Chondrocyte (in vitro differentiated cells): ENCODE measurements around the gene SPOCK3. TPM values are rescaled to one million over a fixed set of nuclear protein-coding genes. Genes with fewer than 3 reads are reported as not detected.
"Not testable (repeated sequence)": the region's sequence is repeated elsewhere in the genome, so short reads cannot be mapped to it uniquely, and the experiment has no call there.

Experiments used
- DNase-seq: peaks from one replicate; pipeline ENCODE4 v3.0.0; 2021; ENCODE audit warnings: mixed read lengths, low spot score
- H3K27ac Mint-ChIP-seq: one replicate; pipeline ENCODE4 v1.8.0; 2021; ENCODE audit warnings: mild to moderate bottlenecking, moderate library complexity, mixed read lengths; ENCODE audit not compliant: unreplicated experiment
- H3K27me3 Mint-ChIP-seq: 2 replicates; pipeline ENCODE4 v1.8.0; 2021; ENCODE audit warnings: low read depth, mixed read lengths
- H3K36me3 Mint-ChIP-seq: 2 replicates; pipeline ENCODE4 v1.8.0; 2021; ENCODE audit warnings: low read depth, mixed read lengths
- H3K4me1 Mint-ChIP-seq: 2 replicates; pipeline ENCODE4 v1.8.0; 2021; ENCODE audit warnings: low read depth, mild to moderate bottlenecking, mixed read lengths
- H3K4me3 Mint-ChIP-seq: one replicate; pipeline ENCODE4 v1.8.0; 2021; ENCODE audit warnings: mild to moderate bottlenecking, moderate library complexity, mixed read lengths; ENCODE audit not compliant: unreplicated experiment
- H3K9me3 Mint-ChIP-seq: 2 replicates; pipeline ENCODE4 v1.8.0; 2021; ENCODE audit warnings: low read depth, mixed read lengths
- total RNA-seq: library from RNA; stranded (reverse); gene quantifications from 3 replicates; pipeline ENCODE4 v1.2.1, GENCODE V29; 2021
- TF ChIP-seq, protein P1 (sequence below): fragments of 200-600 bp; sonication (generic); IDR thresholded peaks from 2 replicates; pipeline ENCODE4 v1.5.0; 2021; ENCODE audit warnings: antibody characterized with exemption, mild to moderate bottlenecking, moderate library complexity

The SPOCK3 gene
- total RNA-seq, 1 donor from 2014 or later, result not detected

DNA sequence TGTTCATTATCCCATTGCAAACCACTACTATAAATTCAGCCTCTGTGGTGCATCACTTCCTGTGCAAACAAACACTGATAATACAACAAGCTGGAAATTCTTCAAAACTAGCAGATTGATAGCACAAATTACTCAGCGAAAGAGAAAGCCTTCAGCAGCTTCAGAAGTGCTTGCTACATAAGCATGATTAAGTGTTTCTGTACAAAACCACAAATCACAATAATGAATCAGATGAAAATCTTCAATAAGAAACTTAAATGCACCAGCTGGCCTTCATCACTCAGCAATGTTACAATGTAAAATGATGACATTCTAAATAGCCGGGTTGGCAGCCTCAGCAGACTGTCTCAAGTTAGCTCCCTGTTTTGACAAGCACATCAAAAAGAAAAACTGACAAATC, 262.2 kb downstream of the SPOCK3 start:
- TF ChIP-seq, protein P1, sequence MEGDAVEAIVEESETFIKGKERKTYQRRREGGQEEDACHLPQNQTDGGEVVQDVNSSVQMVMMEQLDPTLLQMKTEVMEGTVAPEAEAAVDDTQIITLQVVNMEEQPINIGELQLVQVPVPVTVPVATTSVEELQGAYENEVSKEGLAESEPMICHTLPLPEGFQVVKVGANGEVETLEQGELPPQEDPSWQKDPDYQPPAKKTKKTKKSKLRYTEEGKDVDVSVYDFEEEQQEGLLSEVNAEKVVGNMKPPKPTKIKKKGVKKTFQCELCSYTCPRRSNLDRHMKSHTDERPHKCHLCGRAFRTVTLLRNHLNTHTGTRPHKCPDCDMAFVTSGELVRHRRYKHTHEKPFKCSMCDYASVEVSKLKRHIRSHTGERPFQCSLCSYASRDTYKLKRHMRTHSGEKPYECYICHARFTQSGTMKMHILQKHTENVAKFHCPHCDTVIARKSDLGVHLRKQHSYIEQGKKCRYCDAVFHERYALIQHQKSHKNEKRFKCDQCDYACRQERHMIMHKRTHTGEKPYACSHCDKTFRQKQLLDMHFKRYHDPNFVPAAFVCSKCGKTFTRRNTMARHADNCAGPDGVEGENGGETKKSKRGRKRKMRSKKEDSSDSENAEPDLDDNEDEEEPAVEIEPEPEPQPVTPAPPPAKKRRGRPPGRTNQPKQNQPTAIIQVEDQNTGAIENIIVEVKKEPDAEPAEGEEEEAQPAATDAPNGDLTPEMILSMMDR, result no peak
- H3K9me3 Mint-ChIP-seq, result peaks cover 8% of the 10 kb centered on the region
- DNase-seq, result no peak
- peaks cover 2% of the 10 kb centered on the region for H3K4me1 Mint-ChIP-seq
- no peak overlapping the region for H3K4me3 Mint-ChIP-seq
- no peaks in the 10 kb centered on the region for H3K27me3 Mint-ChIP-seq
- H3K36me3 Mint-ChIP-seq, result no peaks in the 10 kb centered on the region
- H3K27ac Mint-ChIP-seq, result no peak overlapping the region

DNA sequence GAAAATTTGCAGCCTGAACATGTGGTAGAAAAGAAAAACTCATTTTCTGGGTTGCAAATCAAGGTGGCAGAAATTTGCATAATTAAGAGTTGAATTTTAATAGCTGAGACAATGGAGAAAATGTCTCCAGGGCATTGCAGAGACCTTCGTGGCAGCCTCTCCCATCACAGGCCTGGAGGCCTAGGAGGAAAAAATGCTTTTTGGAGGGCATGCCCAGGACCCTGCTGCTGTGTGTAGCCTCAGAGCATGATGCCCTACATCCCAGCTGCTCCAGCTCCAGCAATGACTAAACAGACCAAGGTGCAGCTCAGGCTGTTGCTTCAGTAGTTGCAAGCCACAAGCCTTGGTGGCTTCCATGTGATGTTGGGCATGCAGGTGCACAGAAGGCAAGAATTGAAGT, 266.1 kb downstream of the SPOCK3 start:
- H3K9me3 Mint-ChIP-seq, DNase-seq, H3K36me3 Mint-ChIP-seq, H3K27me3 Mint-ChIP-seq, H3K4me3 Mint-ChIP-seq, H3K4me1 Mint-ChIP-seq, H3K27ac Mint-ChIP-seq: not testable (repeated sequence)

DNA sequence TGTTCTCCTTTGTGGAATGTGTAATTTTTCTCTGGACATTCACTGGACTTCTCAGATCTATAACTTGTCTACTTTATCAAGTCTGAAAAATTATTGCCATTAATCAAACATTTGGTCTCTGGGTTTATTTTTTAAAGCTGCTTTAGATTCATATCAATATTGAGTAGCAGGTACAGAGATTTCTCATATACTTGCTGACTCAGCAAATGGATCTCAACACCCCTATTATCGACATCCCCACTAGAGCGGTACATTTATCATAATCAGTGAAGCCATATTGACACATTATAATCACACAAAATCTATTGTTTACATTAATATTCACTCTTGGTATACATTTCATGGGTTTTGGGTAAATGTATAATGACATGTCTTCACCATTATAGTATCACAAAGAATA, 268.7 kb downstream of the SPOCK3 start:
- TF ChIP-seq, protein P1, result no peak
- no peaks in the 10 kb centered on the region for H3K27me3 Mint-ChIP-seq
- H3K9me3 Mint-ChIP-seq, result peaks cover 8% of the 10 kb centered on the region
- DNase-seq, result no peak
- H3K36me3 Mint-ChIP-seq, result no peaks in the 10 kb centered on the region
- H3K4me3 Mint-ChIP-seq, result no peak overlapping the region
- no peaks in the 10 kb centered on the region for H3K4me1 Mint-ChIP-seq
- H3K27ac Mint-ChIP-seq, result no peak overlapping the region

DNA sequence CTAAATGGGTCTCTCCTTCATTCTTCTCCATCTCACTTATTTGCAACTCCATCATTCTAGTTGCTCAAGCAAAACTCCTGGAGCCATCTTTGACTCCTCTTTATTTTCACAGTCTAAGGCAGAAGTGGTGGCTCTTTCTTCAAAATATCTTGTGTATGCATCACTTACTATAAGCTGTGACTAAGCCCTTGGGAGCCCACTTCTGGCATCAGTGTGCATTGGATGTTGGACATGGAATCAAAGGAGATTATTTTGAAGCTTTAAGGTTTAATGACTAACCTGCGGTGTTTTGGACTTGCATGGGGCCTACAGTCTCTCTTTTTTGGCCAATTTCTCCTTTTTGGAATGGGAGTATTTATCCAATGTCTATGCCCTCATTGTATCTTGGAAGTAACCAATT, 276.8 kb downstream of the SPOCK3 start:
- no peak overlapping the region for H3K27ac Mint-ChIP-seq
- H3K4me3 Mint-ChIP-seq, result no peak overlapping the region
- no peak for DNase-seq
- TF ChIP-seq, protein P1, result no peak
- H3K9me3 Mint-ChIP-seq, result peaks cover 13% of the 10 kb centered on the region
- H3K36me3 Mint-ChIP-seq, result no peaks in the 10 kb centered on the region
- H3K4me1 Mint-ChIP-seq, result no peaks in the 10 kb centered on the region
- H3K27me3 Mint-ChIP-seq, result no peaks in the 10 kb centered on the region

DNA sequence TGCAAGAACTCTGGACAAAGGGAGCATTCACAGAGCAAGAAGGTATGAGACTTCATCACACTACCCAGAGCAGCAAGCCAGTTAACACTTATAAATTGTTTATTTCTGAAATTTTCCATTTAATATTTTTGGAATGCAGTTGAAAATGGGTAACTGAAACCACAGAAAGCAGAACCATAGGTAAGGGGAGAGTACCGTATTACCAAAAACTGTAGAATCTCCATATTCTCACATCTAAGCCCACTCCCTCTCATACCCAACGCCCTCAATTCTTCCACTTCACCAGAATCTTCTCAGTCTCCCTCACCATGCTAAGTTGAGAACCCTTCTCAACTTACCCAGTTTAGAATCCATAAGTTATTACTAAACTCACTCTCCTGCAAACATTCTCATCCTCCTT, 277.8 kb downstream of the SPOCK3 start:
- TF ChIP-seq, protein P1, result no peak
- Mint-ChIP-seq H3K27me3 (no peaks in the 10 kb centered on the region), H3K27ac (no peak overlapping the region), H3K36me3 (no peaks in the 10 kb centered on the region), H3K4me3 (no peak overlapping the region), H3K4me1 (no peaks in the 10 kb centered on the region), H3K9me3 (peaks cover 13% of the 10 kb centered on the region)
- no peak for DNase-seq

DNA sequence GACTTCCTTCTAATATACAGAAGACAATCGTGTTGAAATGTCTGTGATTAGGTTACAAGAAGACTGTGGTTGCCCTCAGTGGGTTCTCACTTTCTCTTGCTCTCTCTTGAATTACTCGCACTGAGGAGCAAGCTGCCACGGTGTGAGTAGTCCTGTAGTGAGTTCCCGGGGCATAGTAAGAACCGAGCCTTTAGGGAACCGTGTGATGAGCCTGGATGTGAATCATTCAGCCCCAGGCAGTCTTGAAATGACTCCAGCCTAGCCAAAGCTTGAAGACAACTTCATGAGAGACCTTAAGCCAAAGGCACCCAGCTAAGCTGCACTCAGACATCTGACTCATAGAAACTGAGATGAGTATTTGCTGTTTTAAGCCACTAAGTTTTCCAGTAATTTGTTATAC, 292.7 kb downstream of the SPOCK3 start:
- Mint-ChIP-seq H3K4me1 (no peaks in the 10 kb centered on the region), H3K36me3 (no peaks in the 10 kb centered on the region), H3K4me3 (no peak overlapping the region), H3K27ac (no peak overlapping the region), H3K27me3 (no peaks in the 10 kb centered on the region), H3K9me3 (no peaks in the 10 kb centered on the region)
- no peak for DNase-seq
- TF ChIP-seq, protein P1, result no peak
